ENCODE results near the gene CLMP.
A peak's percentile ranks its signal among the peaks of the same experiment; 100 is the strongest.

The CLMP gene, protein sequence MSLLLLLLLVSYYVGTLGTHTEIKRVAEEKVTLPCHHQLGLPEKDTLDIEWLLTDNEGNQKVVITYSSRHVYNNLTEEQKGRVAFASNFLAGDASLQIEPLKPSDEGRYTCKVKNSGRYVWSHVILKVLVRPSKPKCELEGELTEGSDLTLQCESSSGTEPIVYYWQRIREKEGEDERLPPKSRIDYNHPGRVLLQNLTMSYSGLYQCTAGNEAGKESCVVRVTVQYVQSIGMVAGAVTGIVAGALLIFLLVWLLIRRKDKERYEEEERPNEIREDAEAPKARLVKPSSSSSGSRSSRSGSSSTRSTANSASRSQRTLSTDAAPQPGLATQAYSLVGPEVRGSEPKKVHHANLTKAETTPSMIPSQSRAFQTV

DNA sequence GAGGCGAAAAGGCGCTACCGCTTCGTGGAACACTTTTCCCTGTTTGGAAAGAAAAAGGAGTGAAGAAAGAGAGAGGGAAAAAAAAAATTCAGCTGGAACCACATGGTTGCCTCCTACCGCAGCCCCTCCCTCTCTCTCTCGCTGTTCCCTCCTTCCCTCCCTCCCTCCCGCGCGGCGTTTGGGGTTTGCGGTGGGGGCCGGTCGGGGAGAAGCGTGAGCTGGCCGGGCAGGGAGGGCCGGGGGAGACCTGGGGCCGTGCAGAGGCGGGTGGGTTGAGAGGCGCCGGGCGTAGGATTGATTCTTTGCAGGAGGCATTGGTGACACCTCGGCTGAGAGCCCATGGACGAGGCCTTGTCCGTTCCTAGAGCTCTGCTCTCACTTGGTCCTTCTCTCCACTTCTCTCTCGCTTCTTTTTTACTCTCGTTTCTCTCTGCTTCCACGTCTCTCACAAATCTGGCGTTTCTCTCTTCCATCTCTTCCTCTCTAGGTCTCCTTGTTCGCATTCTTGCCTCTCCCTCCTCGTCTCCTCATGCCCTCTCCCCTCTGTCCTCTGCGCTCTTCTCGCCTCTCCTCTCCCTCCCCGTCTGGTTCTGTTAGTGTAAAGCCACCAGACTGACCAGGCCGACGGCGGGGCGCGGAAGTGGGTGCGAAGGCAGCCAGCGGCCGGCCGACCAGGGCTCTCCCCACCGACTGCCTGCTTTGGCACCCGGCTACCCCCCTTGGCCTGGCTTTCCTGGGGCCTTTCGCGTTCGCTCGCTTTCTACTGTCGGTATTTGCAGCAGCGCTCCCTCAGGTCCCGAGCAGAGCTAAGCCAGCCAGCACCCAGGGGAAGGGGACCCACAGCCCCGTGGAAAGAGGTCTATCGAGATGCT, at the start of gene CLMP:
TSS of gene CLMP (minus strand) at position 61 of the 872 bp plus-strand sequence. CDS start 308 bp downstream, outside the sequence.
- peak within 1 kb of the TSS; percentile 82 for H3K4me3 ChIP-seq (replicated peaks; ENCODE audit: low read depth, low read length)
- TF ChIP-seq, protein P1, sequence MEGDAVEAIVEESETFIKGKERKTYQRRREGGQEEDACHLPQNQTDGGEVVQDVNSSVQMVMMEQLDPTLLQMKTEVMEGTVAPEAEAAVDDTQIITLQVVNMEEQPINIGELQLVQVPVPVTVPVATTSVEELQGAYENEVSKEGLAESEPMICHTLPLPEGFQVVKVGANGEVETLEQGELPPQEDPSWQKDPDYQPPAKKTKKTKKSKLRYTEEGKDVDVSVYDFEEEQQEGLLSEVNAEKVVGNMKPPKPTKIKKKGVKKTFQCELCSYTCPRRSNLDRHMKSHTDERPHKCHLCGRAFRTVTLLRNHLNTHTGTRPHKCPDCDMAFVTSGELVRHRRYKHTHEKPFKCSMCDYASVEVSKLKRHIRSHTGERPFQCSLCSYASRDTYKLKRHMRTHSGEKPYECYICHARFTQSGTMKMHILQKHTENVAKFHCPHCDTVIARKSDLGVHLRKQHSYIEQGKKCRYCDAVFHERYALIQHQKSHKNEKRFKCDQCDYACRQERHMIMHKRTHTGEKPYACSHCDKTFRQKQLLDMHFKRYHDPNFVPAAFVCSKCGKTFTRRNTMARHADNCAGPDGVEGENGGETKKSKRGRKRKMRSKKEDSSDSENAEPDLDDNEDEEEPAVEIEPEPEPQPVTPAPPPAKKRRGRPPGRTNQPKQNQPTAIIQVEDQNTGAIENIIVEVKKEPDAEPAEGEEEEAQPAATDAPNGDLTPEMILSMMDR (IDR thresholded peaks at IDR 0.05; ENCODE audit: low read depth, low read length, missing control alignments), result no peak
- DNase-seq (ENCODE audit: extremely low read depth, low read depth), result no peak

DNA sequence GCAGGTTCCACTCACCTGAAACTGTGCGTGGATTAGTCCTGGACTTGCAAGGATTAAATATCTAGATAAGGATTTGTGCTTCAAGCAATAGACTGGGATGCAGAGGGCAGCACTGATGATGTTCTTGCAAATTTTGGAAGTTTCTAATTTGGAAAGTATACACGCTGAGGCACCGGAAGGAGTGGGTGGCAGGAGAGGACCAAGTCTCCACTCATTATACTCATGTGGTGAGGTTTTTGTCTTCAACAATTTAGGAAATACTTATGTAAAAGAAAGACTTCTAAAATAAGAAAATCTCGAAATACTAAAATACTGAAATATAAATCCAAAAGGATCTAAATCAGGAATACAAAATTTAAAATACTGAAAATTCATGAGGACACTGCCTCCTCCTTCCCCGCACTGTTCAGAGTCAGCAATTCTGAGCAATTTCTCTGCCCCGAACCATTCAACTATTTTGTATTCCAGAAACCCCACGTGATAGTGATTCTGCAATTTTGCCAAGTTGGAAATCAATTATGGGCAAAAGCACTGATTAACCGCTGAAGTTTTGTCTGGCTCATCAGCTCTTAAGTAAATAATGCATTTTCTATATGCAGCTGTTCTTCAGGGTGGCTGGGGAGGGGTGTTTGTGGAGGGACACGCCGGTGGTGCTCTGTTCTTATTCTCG, 47.0 kb upstream of the CLMP start:
- TF ChIP-seq, protein P1 (IDR thresholded peaks at IDR 0.05; ENCODE audit: low read depth, low read length, missing control alignments), result no peak
- H3K4me3 ChIP-seq (replicated peaks; ENCODE audit: low read depth, low read length), result no peak overlapping the region
- no peak for DNase-seq (ENCODE audit: extremely low read depth, low read depth)

DNA sequence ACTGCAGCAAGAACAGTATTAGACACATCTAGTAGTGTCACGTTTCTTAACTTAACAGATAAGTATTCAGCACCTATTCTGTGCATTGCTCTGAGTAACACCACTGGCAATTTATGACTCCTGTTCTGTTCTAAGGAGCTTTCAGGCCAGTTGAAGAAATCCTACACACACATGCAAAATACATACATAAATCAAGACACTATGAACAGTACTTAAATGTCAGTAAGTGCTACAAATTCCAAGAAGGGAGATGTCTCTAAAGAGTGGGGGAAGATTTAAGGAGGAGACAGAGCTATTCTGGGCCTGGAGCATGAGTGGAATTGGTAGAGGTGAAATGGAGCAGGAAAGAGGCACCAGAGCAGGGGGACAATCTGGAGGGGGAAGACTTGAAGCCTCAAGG, 46.2 kb upstream of the CLMP start:
- no peak overlapping the region for H3K4me3 ChIP-seq (replicated peaks; ENCODE audit: low read depth, low read length)
- TF ChIP-seq, protein P1 (IDR thresholded peaks at IDR 0.05; ENCODE audit: low read depth, low read length, missing control alignments), result no peak
- no peak for DNase-seq (ENCODE audit: extremely low read depth, low read depth)

DNA sequence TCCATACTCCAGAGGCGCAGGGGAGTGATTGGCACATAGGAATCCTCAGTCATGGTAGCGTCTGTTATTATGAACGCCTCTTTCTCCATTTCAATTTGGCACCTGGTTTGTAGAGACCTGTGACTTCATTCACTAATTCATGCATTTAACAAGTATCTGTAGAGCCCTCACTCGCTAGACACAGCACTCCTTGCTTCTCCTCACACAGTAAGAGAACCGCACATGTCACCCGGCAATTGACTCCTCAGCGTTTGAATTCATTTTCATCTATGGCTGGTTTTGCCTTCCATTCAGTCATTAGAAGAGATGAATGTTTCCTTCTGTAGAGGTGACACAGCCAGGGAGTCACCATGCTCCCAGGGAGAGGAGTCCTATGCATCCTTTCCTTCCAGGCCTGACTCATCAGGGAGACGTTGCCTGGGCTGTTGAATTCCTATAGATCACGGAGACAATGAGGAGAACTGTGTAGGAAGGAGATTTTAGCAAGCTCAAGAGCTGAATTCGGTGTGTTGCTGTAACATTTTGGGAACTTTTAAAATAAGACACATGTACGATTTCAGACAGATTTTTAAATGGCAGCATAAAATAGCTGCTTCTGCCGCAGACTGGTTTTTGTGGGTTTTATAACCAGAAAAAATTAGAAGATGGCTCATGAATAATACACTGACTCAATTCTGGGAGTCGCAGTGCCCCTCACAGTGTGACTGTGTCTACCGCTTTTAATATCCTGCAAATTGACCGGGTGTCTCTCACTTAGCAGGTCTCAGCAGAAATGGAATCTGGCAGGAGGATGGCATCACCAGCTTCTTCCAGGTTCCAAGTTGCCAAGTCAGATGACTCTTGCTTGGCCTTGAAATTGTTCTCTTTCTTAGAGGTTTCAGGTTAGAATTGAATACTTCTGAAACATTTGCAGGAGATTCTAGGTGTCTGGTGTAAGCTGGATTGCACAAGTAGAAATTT, 44.4 kb upstream of the CLMP start:
- no peak for DNase-seq (ENCODE audit: extremely low read depth, low read depth)
- TF ChIP-seq, protein P1 (IDR thresholded peaks at IDR 0.05; ENCODE audit: low read depth, low read length, missing control alignments), result no peak

DNA sequence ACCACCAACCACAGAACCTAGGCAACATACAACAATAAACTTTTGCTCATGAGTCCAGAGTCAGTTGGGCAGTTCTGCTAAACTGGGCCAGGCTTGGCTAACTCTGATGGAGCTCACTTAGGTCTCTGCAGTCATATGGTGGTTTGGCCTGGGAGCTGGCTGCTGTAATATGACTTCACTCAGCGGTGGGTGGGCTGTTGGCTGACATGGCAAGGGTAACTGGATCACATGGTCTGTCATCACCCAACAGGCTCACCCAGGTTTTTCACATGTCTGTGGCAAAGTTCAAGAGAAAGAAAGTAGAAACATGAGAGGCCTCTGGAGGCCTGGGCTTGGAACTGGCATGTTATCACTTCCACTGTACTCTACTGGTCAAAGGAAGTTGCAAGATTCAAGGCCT, 43.2 kb upstream of the CLMP start:
- no peak overlapping the region for H3K4me3 ChIP-seq (replicated peaks; ENCODE audit: low read depth, low read length)
- no peak for DNase-seq (ENCODE audit: extremely low read depth, low read depth)
- TF ChIP-seq, protein P1 (IDR thresholded peaks at IDR 0.05; ENCODE audit: low read depth, low read length, missing control alignments), result peak; percentile 2

More for the DNA sequence above, 44.4 kb upstream of the CLMP start:
- no peak overlapping the region for H3K4me3 ChIP-seq (replicated peaks; ENCODE audit: low read depth, low read length)
